ENCODE results near the gene IMMT. TPM values are rescaled to one million over a fixed set of nuclear protein-coding genes. Genes with fewer than 3 reads are reported as not detected.
A peak's percentile ranks its signal among the peaks of the same experiment; 100 is the strongest.

Gene IMMT
- total and polyA plus RNA-seq, 9 of the 15 experiments (the other 6 are each of a cell fraction or from before 2014, with no cell fraction given), result 119 to 294 (median 140) TPM

GRCh38 chr2:86142436-86143257 lies 52.6 kb downstream of the IMMT start (continued):
- TF ChIP-seq UBTF (IDR thresholded peaks at IDR 0.05; ENCODE audit: borderline replicate concordance in 1 of 2, low read depth in 2 of 2, low read length in 2 of 2) (no peak), POLR2B (IDR thresholded peaks at IDR 0.05; ENCODE audit: low read depth, partially characterized antibody) (peak; percentile 17), RNF219 (CRISPR knock-in tag; IDR thresholded peaks at IDR 0.05) (no peak), SAP30 (IDR thresholded peaks at IDR 0.05; ENCODE audit: borderline replicate concordance, insufficient read depth, low read depth, low read length, poor library complexity, severe bottlenecking) (no peak)

Data from K562 (cell line).